GM23338 (cell line): ENCODE results near the gene RNF157.

ENCODE experiments used
- CTCF ChIP-seq, 2 experiments: fragments of 200-600 bp in 1 of 2; sonication (generic) in 1 of 2; conservative IDR thresholded peaks; 2 replicates each; pipeline versions ENCODE4 v1.5.1 to v1.6.1; 2016 to 2017; ENCODE audit warnings: antibody characterized with exemption in 2 of 2, low read depth in 2 of 2, mild to moderate bottlenecking in 2 of 2, moderate library complexity in 1 of 2
- EZH2 ChIP-seq: fragments of 200-600 bp; sonication (generic); IDR thresholded peaks from one replicate; pipeline ENCODE4 v1.8.0; 2017; ENCODE audit warnings: antibody characterized with exemption, mild to moderate bottlenecking, low read depth; ENCODE audit not compliant: unreplicated experiment
- JUNB ChIP-seq: IDR thresholded peaks from one replicate; pipeline ENCODE4 v1.6.1; 2016; ENCODE audit warnings: antibody characterized with exemption; ENCODE audit not compliant: unreplicated experiment
- POLR2AphosphoS5 ChIP-seq: IDR thresholded peaks from 2 replicates; pipeline ENCODE4 v1.6.1; 2016; ENCODE audit warnings: antibody characterized with exemption, low read depth

DNA sequence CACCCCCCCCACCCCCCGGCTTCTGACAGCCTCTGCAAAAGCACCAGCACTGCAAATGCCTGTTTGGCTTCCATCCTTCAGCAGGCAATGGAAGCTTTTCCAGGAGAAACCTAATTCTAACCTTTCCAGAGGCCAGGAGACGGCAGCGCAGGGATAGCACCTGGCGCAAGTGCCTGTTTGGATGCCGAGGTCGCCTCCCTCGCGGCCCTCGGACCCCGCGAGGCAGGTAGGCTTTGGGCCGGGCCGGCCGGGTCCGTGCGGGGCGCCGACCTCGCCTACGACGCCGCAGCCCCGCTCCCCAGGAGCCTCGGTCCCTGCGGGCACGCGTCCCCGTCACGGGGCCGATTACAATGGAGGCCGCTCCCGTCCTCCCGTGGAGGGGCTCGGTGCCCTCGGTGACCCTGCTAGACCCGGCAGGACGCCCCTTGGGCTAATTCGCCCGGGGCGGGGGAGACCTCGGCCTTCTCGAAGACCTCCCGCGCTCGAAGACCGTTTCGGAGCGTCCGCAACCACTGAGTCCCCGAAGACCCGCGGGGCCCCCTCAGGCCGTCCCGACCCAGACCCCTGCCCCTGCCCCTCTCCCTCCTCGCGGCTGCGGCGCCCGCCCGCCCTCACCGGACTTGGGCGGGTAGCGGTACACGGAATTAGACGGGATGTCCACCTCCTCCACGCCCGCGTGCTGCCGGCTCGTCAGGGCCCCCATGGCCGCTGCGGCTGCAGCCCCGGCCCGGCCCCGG is 587 bp downstream of the RNF157 start:
- no peak for TF ChIP-seq CTCF (conservative IDR thresholded peaks at IDR 0.05; ENCODE audit: low read depth in 2 of 2)
- TF ChIP-seq POLR2AphosphoS5: no peak
- peak; percentile 36 for TF ChIP-seq EZH2
- TF ChIP-seq JUNB: no peak
